ENCODE results near the gene APEH.
"Not testable (repeated sequence)": the region's sequence is repeated elsewhere in the genome, so short reads cannot be mapped to it uniquely, and the experiment has no call there.

Gene APEH

GRCh38 chr3:49670940-49671290, 3.2 kb upstream of the APEH start:
- DNase-seq: no peak

GRCh38 chr3:49671291-49672288, 2.6 kb upstream of the APEH start:
- DNase-seq: no peak

GRCh38 chr3:49673121-49673714, 933 bp upstream of the APEH start:
- no peak for DNase-seq

DNA sequence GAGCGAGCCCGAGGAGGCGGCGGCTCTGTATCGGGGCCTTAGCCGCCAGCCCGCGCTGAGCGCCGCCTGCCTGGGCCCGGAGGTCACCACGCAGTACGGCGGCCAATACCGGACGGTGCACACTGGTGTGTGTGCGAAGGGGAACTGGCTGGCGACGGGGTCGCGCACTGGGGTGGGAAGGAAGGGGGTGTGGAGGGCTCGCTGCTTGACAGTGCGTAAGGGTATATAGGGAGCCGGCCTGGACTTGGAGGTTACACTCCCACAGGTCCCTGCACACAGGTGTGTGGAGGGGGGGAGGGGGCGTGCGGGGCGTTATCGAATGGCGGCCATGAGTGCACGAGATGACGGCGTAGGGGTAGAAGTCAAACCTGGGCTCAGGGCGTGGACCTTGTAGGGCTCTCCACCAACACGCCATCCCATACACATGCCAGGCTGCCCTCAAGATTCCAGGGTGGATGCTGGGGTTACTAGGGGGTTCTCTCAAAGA, 389 bp downstream of the APEH start:
- DNase-seq: no peak

- no peak for DNase-seq
These were observed 1.8 kb downstream of the APEH start for GRCh38 chr3:49675912-49676311.

DNA sequence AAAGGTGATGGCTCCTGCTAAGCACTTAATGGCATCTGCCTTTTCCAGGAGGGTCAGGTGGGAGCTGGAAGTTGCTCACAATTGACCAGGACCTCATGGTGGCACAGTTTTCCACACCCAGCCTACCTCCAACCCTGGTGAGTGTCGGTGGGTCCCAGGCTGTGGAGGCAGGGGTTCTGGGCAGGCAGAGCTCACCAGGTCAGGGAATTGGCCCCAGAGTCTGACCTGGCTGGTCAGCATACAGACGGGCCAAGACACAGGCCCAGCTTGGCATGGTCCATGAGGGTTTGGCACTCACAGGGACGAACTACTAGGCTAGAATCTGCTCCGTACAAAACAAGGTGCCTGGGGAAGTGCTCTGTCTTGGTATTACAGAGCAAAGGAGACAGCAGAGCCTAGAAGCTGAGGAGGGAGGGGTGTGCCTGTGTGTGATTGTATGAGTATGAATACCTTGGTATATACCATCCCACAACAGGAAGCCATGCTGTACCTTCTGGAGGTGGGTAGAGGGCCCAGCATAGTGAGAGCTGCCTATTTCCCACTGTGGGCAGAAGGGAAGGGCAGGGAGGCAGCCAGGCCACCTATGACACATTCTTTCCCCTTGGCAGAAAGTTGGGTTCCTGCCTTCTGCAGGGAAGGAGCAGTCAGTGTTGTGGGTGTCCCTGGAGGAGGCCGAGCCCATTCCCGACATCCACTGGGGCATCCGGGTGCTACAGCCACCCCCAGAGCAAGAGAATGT, 6.5 kb downstream of the APEH start:
- DNase-seq: no peak

GRCh38 chr3:49681232-49681522, 7.0 kb downstream of the APEH start:
- no peak for DNase-seq

DNA sequence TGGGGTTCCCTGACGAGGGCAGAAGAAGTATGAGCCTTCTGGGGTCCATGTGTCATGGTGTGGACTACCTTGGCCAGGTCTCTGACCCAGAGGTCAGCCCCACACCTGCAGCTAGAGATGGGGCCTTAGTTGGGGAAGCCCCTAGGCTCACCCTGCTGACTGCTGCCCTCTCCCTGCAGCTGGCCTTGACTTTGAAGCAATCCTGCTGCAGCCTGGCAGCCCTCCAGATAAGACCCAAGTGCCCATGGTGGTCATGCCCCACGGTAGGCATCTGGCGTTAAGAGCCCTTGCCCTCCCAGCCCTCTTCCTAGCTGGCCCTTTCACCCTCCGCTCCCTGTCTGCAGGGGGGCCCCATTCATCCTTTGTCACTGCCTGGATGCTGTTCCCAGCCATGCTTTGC, 7.4 kb downstream of the APEH start:
- DNase-seq: no peak

- DNase-seq: no peak
These were observed 9.0 kb downstream of the APEH start for GRCh38 chr3:49683162-49683561.

DNA sequence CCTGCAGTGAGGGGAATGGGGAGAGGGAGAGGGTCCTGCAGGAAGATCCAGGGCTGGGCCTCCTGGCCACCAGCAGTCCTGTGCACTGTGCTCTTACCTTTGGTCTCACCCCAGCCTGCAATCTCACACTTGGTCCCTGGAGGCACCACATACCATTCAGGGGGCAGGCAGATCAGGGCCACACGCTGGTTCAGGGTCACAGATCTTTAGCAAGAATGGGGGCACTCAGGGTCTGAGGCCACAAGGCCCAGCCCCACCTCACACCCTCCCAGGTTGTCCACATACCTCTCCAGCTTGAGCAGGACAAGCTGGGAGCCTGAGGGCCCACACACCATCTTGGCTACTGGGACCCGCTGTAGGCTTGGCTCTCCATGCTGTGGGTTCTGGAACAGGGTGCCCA, 10.3 kb downstream of the APEH start:
- not testable (repeated sequence) for DNase-seq

DNA sequence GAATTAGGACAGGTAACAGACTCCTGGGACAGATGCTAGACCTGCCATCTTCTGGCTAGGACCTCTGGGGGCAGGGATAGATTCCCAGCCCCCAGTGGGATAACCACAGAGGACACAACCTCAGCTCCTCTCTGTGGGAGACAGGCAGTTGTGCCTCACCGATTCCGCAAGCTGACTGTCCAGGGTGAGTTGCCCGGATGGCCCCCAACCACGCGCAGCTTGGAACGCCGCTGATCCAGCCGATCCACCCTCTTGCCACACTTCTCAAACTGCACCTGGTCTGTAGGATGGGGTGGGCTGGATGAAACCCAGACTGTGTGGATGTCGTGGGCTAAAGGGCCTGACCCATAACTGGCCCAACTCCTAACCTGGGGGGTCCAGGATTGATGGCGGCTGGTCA, 11.0 kb downstream of the APEH start:
- not testable (repeated sequence) for DNase-seq

DNA sequence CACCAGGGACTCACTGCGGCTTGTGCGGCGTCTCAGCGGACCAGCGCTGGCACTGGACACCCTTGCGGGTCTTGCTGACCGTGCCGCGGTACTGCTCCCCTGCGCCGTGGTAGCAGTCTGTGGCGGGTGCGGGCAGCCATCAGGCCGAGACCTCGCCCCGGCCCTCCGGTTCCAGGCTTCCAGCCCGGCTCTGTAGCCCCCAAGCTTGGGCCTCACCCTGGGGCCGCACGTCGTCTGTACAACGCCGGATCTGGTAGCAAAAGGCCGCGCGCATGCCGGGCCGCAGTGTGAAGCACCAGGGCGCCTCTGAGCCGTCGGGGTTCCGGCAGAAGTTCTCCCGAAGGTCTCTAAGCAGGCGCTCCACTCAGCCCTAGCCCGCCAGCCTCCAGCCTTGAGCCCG, 11.7 kb downstream of the APEH start:
- DNase-seq: not testable (repeated sequence)

GRCh38 chr3:49686346-49686745, 12.2 kb downstream of the APEH start:
- DNase-seq: not testable (repeated sequence)

GRCh38 chr3:49686769-49687423, 12.7 kb downstream of the APEH start:
- DNase-seq: not testable (repeated sequence)

GRCh38 chr3:49687424-49687795, 13.3 kb downstream of the APEH start:
- DNase-seq: not testable (repeated sequence)

DNA sequence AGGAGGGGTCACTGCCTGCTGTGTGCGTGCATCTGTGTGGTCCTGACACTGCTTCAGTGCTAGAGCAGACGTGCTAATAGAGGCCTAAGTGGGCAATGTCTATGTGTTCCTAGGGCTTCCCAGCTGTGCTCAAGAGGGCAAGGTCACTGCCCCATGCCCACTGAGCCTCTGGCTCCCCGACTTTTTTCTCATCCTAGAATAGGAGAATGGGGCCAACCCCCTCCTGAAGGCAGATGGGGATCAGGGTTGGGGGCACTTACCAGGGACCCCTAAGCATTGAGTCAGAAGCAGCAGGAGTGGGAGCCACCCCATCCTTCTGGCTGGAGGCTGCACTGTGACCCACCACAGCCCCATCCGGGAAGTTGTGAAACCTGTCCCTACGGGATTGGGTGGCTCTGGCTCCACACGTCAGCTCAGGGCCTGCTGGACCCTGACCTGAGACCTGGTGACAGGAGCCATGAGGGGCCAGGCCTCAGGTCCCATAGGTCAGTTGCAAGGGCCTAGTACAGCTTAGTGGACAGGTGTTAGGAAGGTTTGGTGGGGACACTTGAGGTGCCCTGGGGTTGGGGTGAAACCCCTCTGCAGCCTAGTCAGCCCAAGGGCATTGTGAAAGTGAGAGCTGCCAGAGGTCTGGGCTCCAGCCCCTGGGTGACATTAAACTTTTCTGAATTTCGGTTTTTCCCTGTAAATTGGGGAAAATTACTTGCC, 14.3 kb downstream of the APEH start:
- DNase-seq: not testable (repeated sequence)

DNA sequence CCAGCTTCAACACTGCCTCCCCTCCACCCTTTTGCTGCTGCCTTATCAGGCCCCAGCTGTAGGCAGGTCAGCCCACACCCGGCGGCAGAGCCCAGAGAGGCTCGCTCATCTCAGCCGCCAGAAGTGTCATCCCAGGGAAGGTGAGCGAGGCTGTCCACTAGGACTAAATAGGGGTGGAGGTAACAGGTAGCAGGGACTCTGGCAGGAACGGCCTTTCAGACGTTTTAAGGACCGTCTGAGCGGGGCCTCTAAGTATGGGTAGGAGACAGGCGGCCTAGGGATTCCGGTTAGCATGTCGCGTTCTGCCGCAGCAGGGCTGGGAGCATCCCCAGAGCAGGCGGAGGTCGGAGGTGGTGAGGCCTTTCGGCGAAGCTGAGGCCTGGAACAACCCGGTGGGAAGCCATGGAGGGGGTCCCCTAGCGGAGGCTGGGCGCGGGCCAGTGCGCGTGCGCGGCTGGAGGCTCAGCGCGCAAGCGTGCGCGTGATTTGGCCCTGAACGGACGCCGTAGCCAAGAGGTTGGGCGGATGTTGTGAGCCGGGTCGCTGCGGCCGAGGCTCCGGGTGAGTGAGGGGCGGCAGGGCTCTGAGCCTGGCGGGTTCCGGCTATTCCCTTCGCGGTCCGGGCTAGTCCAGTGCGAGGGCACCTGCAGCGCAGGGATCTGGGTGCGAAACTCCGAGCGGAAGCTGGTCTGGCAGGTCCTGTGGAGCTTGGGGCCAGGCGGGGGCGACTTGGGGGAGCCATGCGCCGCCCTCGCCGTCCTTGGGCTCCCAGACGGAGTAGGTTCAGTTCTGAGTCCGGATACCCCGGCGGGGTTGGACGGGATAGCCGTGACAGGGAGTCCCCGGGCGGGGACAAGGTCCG, 15.1 kb downstream of the APEH start, which contains the start of the genes MST1 and RNF123:
Gene MST1, minus strand, starts transcription at position 429 of the 862 bp plus-strand sequence. CDS start 783 bp downstream, outside the sequence.
Gene RNF123, plus strand, starts transcription at position 512 of the 862 bp plus-strand sequence. CDS start 1,609 bp downstream, outside the sequence.
- DNase-seq: no peak

DNA sequence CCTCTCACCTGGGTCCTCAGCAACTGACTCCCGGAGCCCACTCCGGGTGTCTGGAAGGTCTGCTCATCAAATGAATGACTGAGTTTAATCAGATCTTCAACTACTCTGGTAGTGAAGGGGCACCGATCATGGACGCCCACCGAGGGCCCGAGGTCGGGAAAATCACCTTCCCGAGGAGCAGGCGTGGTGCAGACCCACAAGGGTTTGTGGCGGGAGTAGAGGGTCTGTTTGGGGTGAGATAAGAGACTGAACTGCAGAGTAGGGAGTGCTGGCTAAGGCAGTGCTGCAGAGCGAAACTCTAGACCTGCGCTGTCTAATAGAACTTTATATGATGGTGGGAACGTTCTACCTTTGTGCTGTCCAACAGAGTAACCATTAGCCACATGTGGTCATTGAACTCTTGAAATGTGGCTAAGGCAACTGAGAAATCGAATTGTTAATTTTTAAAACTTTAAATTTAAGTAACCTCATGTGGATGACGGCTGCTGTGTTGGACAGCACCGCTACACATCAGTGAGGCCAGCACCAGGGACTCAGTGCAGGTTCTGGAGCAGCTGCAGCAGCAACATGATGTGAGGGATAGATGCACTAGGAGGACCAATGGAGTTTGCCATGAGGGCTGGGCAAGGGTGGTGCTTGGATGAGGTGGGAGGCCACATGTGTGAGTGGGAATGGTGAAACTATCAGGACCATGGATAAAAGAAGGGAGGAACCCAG, 15.9 kb downstream of the APEH start:
- not testable (repeated sequence) for DNase-seq

DNA sequence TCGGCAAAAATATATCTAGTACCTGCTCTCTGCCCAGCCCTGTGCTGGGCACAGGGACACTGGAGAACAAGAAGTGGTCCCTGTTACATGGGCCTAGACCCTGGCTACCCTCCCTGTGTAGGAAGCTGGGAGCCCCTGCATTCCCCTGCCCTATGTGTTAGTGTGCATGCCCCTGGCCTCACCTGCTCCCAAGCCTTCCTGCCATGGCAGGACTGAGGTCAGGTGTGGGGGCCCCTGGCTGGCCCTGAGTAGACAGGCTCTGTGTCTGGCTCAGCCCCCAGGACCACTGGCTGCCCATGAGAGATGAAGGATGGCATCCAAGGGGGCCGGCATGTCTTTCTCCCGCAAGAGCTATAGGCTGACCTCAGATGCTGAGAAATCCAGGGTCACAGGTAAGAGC, 16.7 kb downstream of the APEH start:
- not testable (repeated sequence) for DNase-seq

DNA sequence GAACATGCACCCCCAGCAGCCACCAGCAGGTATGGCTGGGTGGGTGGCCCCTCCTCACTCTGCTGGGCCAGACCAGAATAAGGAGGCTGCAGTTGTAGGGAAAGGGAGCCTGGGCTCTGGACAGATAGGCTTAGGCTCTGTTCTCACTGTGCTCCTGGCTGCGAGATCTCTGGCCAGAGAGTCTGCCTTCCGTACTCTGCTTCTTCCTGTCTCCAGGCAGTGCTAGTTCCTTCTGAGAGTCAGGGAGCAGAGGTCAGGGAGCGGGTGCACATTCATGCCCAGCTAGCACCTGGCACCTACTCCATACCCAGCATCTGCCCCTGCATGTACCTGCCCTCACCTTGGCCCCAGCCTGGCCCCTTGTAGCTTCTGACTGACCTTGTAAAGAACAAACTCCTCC, 17.3 kb downstream of the APEH start:
- not testable (repeated sequence) for DNase-seq
